GM10266 (cell line): ENCODE data around the gene CRTAP.
"Not testable (repeated sequence)": the region's sequence is repeated elsewhere in the genome, so short reads cannot be mapped to it uniquely, and the experiment has no call there.

Source experiments
- DNase-seq: peaks from one replicate; pipeline ENCODE4 v3.0.0; 2012; ENCODE audit errors: extremely low spot score
- CTCF ChIP-seq: IDR thresholded peaks from 2 replicates; pipeline ENCODE4 v1.5.1; 2012; ENCODE audit warnings: mild to moderate bottlenecking, low read depth; ENCODE audit not compliant: control insufficient read depth, insufficient read depth; ENCODE audit errors: missing control alignments

Gene CRTAP

GRCh38 chr3:33152363-33153360, 38.8 kb downstream of the CRTAP start:
- no peak for TF ChIP-seq CTCF
- DNase-seq = no peak

- DNase-seq = no peak
- no peak for TF ChIP-seq CTCF
Measured at GRCh38 chr3:33153782-33154181, 40.0 kb downstream of the CRTAP start.

DNA sequence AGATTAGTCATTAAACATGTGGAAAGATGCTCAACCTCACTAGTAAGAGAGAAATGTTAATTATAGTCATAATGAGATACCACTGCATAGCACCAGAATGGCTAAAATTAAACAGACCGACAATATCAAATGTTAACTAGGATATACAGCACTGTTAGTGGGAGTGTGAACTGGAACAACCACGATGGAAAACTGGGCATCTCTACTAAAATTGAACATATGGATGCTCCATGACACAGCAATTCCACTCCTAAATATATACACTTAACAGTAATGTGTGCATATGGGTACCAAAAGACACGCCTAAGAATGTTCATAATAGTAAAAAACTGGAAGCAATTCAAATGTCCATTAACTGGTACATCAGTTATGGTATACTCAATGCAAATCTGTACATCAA, 41.5 kb downstream of the CRTAP start:
- TF ChIP-seq CTCF = no peak
- DNase-seq = no peak

DNA sequence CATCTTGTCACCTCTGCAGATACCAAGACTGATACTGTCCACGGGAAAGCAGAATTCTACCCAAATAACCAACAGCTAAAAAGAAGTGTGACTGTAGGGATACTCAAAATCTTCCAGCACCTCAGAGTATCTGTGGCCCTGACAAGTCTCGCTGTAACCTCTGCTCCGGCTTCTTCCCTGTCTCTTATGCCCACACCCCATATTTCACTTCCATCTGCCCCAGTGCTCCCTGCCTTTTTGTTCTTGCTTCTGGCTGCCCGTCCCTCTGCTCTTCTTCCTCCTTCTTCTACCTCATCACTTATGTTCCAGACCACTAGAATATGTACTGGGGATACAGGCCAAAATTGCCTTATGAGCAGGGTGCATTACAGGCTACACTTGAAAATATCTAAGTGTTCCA, 45.4 kb downstream of the CRTAP start:
- DNase-seq = no peak

GRCh38 chr3:33159981-33160380, 46.2 kb downstream of the CRTAP start:
- no peak for DNase-seq
- no peak for TF ChIP-seq CTCF

More for the DNA sequence above, 45.4 kb downstream of the CRTAP start:
- no peak for TF ChIP-seq CTCF

GRCh38 chr3:33162621-33163020, 48.8 kb downstream of the CRTAP start:
- DNase-seq = not testable (repeated sequence)

- no peak for TF ChIP-seq CTCF
Measured at GRCh38 chr3:33165372-33165771, 51.6 kb downstream of the CRTAP start.

More at GRCh38 chr3:33165372-33165771, 51.6 kb downstream of the CRTAP start:
- no peak for DNase-seq
